Femur (tissue), 1 donor: Measurements from ENCODE around the gene RGS19.
A peak's percentile ranks its signal among the peaks of the same experiment; 100 is the strongest.

Experiments used
- DNase-seq: peaks from one replicate; pipeline ENCODE4 v3.0.0-alpha.2; 2017

Gene RGS19

DNA sequence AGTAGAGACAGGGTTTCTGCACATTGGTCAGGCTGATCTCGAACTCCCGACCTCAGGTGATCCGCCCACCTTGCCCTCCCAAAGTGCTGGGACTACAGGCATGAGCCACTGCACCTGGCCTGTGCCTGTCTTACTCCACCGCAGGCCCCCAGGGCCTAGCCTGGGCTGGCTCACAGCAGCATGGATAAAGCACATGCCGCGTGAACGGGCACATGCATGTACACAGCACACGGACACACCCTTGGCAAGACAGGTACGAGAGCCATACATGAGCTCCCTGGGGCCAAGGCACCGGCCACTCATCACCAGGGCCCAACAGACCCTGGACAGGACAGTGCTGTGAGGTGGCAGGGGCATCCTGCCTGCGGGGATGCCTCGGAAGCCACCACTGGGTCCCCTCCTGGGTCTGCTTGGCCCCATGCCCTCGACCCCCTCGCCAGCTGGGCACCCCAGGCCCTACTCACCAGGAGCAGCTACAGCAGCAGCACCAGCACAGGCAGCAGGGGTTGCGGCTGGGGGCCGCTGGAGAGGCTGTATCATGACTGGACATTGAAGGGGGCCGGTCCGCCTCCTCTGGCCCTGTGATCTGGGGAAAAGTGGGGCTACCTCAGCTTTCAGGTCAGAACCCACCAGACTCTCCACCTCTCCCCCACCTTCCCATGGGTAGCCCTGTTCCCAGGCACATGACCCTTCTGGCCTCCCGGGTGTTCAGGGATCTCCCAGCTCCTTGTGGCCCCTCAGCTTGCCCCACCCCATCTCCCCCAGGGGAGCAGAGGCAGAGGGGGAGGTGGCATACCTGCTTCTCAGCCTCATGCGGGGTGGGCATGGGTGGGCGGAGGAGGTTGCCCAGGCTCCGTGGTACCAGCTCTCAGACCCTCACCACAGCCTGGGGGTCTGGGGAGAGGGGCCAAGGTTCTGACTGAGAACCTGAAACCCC is 3.0 kb downstream of the RGS19 start:
- no peak for DNase-seq

DNA sequence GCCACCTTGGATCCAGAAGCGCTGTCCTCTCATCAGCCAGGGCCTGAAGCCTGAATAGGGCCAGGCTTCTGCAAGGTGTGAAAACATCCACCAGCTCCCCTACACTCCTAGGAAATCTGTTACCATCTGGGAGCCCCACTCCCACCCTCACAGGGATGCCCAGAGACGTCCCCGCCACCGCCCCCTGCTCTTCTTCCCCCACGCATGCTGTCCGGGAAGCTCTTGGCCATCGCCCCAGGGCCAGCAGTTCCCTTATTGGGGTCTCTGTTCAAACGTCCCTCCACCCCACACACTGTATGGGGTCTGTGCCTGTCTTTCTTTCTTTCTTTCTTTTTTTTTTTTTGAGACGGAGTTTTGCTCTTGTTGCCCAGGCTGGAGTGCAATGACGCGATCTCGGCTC is 3.8 kb downstream of the RGS19 start:
- no peak for DNase-seq

DNA sequence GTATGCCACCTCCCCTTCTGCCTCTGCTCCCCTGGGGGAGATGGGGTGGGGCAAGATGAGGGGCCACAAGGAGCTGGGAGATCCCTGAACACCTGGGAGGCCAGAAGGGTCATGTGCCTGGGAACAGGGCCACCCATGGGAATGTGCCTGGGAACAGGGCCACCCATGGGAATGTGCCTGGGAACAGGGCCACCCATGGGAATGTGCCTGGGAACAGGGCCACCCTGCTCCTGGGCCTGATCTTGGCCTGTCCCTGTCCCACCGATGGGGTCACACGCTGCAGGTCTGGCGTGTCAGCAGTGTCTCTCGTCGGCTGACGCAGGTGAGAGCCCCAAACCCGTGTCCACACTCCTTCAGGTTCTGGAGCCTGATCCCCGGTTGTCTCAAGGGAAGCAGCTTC is 4.4 kb downstream of the RGS19 start:
- no peak for DNase-seq

DNA sequence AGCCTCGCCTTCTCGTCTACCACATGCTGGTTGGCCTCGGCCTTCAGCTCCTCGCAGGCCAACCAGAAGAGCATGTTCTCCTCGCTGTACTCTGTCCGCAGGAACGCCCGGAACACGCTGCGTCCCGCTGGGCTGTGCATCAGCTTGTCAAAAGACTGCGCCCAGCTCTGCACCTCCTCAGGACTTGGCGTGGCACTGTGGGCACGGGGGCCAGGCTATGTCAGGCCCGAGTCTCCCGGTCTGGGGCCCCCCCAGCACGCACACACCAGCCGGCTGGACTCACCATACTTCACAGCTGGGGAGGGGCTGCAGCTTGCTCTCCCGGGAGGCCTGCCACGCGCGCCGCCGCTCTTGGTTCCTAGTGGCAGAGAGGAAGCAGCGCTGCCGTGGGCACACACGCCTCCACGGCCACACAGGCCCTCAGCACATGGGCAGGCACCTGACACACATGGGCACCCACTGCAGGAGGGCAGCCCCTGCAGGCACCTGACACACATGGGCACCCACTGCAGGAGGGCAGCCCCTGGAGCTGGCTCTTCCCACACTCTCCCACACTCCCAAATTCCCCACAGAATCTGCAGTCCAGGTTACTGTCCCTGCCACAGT is 5.0 kb downstream of the RGS19 start:
- DNase-seq = no peak

DNA sequence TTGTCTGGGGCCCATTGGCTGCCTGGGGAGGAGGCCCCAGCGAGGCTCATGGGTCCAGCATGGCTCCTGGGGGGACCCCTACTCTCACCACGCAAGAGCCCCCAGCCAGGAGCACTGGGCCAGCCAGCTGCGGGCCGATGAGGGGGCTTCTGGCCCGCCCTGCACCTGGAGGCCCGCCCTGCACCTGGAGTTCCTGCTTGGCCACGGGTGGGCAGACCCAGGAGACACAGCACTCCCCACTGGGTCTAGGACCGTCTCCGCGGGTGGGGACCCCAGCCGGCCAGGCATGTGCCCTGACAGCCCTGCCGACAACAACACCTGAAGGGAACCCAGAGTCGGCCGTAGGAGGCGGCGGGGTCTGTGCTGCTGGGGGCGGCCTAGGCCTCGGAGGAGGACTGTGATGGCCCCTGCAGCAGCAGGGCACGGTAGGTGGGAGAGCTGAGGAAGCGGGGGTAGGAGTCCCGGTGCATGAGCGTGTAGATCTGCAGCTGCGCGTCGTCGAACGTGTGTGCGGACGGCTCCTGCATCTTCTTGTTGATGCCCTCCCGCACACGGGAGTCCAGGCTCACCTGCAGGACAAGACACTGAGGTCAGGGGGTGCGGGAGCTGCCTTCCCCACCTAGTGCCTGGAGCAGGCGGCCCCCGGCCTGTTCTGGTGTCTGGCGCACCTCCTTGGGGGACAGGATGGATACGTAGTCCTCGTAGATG is 5.7 kb downstream of the RGS19 start:
- no peak for DNase-seq

DNA sequence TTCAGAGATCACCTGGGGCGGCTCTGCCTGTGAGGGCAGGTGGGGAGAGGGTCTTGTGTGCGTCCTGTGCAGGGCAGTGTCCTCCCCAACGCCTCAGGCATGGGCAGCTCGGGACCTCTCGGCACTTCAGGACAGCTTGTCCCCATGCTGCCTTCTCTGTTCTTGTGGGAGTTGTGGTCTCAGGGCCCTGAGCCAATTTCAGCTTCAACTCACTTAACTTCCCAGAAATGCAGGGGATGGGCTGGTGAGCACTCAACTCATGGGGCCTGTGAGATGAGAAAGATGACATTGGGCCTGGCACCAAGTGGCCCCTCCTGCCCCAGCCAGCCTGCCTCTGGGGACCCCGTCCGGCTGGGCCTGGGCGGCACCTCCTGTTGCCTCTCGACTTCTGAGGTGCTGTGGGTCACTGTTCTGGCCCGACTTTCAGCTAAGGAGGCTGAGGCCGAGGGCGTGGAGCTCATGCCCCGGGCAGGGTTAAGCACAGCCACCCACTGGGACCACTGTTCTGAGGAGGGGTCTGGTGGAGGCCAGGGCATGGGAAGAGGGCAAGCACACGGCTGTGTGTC is 6.7 kb downstream of the RGS19 start:
- no peak for DNase-seq

DNA sequence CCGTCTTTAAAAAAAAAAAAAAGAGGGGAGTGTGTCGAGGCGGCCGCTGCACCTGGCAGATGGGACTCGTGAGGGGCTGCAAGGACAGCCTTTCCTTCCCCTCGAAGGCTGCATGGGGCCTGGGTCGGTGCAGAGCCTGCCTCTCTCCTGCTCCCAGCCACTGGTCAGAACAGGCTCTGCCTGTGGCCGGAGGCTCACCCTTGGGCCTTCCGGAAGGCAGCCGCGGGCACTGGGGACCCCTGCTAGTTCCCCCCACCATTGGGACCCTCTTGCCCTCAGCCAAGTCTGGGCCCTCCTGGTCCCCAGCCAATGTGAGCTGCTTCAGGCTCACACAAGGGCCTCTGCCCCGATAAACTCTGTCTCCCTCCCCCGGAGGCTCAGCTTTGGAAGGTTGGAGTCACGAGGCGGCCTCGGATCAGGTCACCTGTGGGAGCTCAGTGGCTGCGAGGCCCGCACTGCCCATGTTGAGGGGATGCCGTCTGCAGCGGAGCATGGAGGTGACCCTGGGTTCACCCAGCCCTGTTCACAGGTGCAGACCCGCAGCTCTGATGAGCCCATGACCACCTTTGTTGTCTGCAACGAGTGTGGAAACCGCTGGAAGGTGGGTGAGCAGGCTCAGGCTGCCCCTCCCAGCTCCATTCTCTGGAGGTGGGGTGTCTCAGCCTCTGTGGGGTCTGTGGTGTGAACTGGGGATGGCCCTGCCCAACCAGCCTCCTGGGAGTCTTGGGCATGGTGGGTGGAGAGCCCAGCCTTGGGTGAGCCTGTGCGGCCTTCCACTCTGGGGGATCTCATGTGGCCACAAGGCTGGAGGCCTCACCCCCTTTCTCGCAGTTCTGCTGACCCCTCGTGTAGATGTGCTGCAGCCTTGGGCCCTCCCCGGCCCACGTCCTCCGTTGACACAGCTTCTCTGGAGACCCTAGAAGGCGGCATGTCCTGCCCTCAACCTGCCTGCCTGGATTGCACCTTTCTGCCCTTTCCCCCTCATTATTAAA is 7.7 kb downstream of the RGS19 start:
- peak; percentile 28 for DNase-seq

DNA sequence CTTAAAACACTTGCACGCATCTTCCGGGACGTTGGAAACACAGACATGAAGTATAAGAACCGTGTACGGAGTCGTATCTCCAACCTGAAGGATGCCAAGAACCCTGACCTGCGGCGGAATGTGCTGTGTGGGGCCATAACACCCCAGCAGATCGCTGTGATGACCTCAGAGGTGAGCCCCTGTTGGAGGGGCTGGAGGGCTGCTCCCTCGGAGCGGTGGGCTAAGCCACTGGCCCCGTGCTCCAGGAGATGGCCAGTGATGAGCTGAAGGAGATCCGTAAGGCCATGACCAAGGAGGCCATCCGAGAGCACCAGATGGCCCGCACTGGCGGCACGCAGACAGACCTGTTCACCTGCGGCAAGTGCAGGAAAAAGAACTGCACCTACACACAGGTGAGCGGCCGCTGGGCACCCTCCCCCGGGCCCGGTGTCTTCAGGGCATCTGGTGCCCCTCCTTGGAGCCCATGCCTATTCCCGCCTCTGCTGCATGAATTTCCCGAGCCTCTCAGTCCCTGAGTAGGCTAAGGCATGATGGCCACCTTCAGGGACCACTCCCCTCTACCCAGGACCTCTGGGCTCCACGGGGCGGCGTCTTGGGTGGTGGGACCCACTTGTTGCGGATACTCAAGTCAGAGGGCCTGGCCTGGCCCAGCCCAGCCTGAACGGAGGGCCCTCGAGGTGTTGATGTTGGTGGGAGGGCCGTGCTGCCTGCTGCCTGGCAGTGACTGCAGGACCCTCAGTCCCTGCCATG is 8.9 kb downstream of the RGS19 start:
- no peak for DNase-seq

DNA sequence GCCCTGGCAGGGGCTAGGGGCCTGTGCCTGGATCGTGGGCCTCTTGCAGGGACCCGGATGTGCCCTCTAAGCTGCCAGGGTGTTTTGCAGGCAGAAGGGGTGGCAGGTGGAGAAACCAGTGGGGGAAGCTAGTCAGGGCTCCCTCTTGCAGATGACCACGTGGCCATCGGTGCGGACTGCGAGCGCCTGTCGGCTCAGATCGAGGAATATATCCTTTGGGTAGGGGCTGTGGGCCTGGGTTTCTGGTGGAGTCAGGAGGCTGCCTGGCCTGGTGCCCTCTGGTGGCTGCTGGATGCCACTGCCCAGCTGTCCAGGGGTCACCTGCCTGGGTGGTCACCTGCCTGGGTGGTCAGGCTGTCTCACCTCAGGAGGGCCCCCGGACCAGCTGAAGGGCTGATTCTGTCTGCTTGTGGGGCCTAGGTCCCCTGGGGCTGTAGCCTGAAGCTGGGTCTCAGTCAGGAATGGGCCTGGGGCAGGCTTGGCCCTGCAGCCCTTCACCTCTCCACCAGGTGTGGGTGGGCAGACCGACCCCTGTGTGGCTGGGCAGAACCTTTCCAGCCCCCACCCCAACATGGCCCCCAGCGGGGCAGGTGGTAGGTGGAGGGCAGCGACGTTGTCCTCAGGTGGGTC is 9.6 kb downstream of the RGS19 start:
- DNase-seq = no peak

DNA sequence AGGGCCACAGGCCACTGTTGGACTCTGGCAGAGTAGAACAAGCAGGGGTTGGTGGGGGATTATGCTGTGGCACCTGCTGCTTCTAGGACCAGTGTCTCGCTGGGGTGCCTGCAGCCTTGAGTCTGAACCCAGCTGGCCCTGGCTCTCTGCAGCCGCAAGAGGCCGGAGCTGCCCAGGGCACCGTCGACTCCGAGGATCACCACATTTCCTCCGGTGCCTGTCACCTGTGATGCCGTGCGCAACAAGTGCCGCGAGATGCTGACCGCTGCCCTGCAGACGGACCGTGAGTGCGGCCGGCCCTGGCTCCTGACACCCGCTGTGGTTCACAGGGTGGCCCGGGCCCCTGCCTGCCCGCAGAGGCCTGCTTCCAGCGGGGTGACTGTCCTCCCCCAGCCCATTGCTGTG is 10.1 kb downstream of the RGS19 start:
- no peak for DNase-seq

DNA sequence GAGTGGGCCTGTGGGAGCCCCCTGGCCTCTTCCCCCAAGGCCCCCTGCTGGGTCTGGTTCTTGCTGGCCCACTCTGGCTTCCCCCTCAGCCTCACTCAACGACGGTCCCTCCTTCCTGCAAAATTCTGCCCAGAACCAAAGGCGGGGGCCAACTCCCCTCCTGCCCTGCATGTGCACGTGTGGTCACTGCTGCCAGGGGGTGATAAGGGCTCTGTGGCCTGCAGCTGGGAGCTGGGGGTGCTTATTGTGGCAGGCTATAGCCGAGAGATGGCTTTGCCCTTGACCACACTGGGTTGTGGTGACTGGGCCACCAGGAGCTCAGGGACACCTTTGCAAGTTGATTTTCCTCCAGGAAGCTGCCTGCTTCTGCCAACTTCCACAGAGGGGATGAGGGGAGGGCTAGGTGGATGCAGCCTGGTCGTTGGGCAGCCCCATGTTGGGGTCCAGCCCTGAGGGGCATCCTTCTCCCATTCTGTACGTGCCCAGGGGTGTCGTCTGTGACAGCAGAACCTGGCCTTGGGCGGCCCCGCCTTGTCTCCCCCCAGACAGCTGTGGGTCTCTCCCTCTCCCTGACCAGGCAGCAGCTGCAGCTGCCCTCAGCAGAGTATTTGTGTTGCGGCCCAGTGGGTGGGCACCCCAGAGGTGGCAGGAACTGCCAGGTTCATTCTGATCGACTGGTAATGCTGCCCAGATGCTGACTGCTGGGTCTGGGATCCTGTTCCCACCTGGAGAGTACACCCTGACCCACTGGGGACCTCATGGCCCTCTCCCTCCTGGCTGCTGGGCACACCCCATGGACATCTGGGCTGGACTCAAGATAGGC is 10.7 kb downstream of the RGS19 start:
- peak; percentile 27 for DNase-seq

DNA sequence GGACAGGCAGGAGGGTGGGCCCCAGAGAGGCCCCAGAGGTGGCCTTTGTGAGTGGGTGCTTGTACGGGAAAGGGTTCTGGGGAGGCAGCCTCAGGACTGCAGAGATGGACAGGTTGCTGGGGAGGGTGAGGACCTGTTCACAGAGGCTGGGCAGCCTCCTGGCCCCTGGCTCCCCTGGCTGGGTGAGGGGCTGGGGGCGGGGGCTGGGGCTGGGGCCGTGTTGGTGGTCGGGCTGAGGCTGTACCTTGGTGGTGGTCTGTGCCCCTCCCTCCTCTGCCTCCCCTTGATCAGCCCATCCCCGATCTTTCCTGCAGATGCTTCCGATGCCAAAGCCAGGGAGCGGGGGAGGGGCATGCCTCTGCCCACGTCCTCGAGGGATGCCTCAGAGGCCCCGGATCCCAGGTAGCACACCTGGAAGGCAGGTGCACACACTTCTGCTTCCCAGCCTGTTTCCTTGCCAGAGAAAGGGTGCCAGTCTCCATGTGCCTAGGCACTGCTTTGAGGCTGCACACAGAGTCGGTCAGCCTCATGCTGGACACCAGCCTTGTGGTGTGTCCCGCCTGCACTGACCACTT is 11.5 kb downstream of the RGS19 start:
- peak; percentile 21 for DNase-seq

DNA sequence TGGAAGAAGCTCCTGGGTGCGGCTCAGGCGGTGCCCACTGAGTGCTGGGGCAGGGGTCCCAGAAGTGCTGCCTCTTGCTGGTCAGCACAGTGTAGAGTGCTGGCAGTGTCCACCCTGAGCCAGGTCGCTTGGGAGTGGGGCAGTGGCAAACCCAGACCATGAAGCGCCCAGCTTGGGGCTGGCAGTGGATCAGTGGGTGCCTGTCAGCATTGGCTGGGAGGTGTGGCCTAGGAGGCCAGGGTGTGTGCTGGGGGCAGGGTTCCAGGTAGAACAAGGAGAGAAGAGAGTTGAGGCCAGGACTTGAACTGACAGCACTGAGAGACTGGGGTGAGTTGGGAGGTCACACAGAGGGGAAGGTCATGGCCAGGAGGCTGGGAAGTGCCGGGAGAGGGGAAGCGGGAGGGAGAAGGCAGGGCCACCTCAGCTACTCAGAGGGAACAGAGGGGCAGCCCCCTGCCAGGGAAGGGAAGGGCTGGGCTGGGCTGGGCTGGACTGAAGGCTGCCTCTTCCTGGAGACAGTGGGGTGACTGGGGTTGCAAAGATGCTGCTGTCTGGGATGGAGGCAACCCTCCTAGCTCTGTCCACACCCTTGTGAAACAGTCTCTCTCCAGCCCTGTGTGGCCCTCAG is 12.2 kb downstream of the RGS19 start:
- no peak for DNase-seq

DNA sequence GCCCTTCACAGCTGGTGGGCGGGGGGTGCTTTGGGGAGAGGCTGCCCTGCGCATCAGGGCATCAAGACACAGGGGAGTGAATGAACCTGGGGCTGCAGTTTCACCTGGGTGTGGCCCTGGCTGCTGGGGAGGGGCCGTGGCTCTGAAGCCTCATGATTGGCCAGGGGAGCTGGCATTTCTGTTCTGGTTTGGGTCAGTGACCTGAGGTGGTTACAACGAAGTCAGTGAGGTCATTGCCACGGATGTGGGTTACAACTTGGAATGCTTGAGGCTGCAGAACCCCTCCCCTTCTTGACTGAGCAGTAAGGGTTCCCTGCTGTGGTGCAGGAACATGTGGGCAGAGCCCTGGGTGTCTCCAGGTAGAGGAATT is 13.4 kb downstream of the RGS19 start:
- no peak for DNase-seq

DNA sequence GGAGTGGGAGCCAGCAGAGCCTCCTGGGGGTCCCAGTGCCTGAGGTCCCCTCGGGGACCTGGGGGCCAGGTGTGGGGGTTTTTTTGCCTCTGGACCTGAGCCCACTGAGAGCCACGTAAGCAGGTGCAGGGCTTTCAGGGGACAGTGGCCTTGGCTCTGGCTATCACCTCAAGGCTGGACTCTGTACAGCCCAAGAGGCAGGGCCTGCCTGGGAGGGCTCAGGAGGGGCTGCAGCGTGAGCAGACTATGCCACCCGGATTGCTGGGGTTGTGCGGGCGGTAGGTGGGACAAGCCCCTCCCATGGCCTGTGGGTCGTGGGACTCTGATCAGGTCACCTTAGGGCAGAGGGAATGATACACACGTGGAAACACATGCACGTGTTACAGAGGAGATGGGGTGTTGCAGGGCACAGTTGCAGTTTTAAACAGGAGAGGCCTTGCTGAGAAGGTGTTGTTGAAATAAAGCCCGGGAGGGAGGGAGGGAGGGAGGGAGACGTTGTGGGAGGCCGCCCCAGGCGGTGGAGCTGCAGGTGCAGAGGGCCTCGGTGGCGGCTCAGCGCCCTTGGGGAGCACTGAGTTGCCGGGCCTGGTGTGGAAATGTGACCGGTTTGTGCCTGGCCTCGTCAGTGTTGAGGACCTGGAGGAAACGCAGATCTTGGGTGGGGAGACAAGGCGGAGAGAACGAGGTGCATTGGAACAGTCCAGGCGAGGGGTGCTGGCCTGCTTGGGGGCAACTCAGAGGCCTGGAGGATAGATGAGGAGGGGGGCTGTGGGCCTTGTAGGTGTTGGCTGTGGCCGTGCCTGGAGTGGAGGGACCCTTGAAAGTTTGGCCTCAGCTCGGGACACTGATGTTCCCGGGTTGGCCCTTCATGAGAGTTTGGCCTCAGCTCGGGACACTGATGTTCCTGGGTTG is 14.0 kb downstream of the RGS19 start:
- DNase-seq = no peak

DNA sequence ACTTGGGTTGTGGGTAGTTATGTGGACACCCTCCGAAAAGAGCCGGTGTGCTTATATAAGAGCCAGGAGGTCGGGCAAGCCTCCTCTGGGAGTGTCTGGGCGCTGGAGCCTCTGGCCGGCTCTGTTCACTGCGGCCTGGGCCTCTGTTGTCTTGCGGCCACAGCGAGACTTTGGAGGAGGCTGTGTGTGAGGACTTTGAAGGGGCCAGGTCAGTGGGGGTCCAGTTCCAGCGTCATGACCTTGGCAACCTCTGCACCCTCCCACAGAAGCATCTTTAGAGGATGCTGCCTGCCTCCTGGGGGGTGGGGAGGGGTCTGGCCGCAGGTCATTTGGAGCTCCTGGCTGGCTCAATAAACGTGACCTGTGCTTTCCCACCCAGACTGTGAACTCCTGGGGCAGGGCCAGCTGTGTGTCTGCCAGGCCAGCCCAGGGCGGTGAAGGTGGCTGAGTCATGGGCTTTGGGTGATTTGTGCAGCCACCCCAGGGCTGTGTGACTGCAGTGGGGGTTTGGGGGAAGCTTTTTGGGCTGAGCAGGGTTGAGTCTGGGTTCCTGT is 15.1 kb downstream of the RGS19 start:
- DNase-seq = no peak

DNA sequence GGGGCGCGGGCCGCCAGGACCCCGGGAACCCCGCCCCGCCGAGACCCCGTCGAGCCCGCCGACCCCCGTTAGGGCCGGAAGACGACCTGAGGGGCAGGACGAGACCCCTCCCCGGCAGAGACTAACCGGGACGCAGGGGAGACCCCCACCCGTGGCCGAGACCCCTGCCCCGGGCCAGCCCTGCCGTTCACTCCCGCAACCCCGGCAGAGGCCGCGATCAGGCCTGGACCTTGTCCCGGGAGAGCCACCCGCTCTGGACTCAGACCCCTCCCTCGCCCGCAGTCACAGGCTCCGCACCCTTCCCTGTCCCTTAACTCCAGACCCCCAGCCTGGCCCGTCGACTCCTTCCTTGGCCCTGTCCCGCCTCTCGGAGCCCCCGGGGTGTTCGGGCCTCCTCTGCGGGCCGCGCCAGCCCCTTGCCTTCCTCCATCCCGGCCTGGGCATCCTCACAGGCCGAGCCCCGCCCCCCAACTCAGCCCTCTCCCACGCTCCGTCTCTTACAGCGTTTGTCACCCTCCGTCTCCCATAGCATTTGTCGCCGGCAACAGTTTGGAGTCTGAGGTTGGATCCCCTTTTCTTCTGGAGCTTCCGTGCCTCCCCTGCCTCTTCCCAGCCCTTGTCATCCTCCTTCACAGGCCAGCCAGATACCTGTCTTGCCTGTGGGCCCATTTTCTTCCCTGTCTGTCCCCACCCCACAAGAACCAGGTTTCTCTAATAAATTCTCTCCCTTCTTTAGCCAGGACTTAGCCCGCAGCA is 15.8 kb downstream of the RGS19 start:
- DNase-seq = no peak
